B cell (primary cell): Measurements from ENCODE around the gene MORN4. TPM values are rescaled to one million over a fixed set of nuclear protein-coding genes. Genes with fewer than 3 reads are reported as not detected.

Experiments
- ATAC-seq: fragments of 200-7000 bp; cut with Tn5 transposase; one replicate; pipeline ENCODE4 v1.10.0; 2021; ENCODE audit warnings: low read depth, mild to moderate bottlenecking, moderate number of reproducible peaks, moderate library complexity
- CTCF ChIA-PET: fragments of 350-600 bp; sonication (Branson Sonifier 250); formaldehyde crosslinking; loops from one replicate; lab custom pipeline; 2021; ENCODE audit warnings: antibody characterized with exemption, inconsistent platforms; lab: Charles Lee
- POLR2A ChIA-PET: fragments of 350-600 bp; sonication (Branson Sonifier 250); formaldehyde crosslinking; loops from one replicate; lab custom pipeline; 2021; ENCODE audit warnings: antibody characterized with exemption; lab: Charles Lee
- DNase-seq: peaks from one replicate; pipeline ENCODE4 v3.0.0; 2013
- H2AFZ ChIP-seq: 2 replicates; pipeline ENCODE4 v1.6.1; 2012; ENCODE audit warnings: mild to moderate bottlenecking, low read depth, low read length; ENCODE audit not compliant: insufficient read depth, poor library complexity, severe bottlenecking
- H3K27ac ChIP-seq, 2 donors: 1 replicate in 1 of 2; 2 replicates in 1 of 2; pipeline ENCODE4 v1.5.1; 2012 to 2013; ENCODE audit warnings: low read length in 2 of 2, mild to moderate bottlenecking in 2 of 2, moderate library complexity in 1 of 2
- H3K27me3 ChIP-seq, 4 experiments: fragments of 200-600 bp in 1 of 4; sonication (generic) in 1 of 4; replicated peaks in 1 of 4; 1 replicate in 2 of 4; 2 replicates in 2 of 4; pipeline versions ENCODE4 v1.6.1 to v1.7.0; 2013 to 2016; ENCODE audit warnings: low read length in 3 of 4, mild to moderate bottlenecking in 2 of 4, mixed read lengths in 1 of 4, moderate library complexity in 1 of 4; ENCODE audit not compliant: insufficient read depth in 4 of 4, control insufficient read depth in 3 of 4; ENCODE audit errors: control extremely low read depth in 1 of 4
- H3K36me3 ChIP-seq, 2 experiments: replicated peaks in 1 of 2; 1 replicate in 1 of 2; 2 replicates in 1 of 2; pipeline versions ENCODE4 v1.6.1 to v1.7.1; 2013; ENCODE audit warnings: low read length in 1 of 2; ENCODE audit not compliant: insufficient read depth in 2 of 2, control insufficient read depth in 1 of 2; ENCODE audit errors: control extremely low read depth in 1 of 2, extremely low read depth in 1 of 2
- H3K4me1 ChIP-seq, 2 donors: fragments of 200-600 bp in 1 of 2; sonication (generic) in 1 of 2; 1 replicate in 1 of 2; 2 replicates in 1 of 2; pipeline versions ENCODE4 v1.5.1 to v1.6.1; 2013 to 2017; ENCODE audit warnings: low read length in 2 of 2; ENCODE audit not compliant: control insufficient read depth in 2 of 2, insufficient read depth in 2 of 2
- H3K4me2 ChIP-seq: replicated peaks from 2 replicates; pipeline ENCODE3; 2012; ENCODE audit warnings: mild to moderate bottlenecking, low read depth, low read length; ENCODE audit not compliant: poor library complexity, severe bottlenecking
- H3K4me3 ChIP-seq, 5 experiments: fragments of 200-600 bp in 1 of 5; sonication (generic) in 1 of 5; 1 replicate in 3 of 5; 2 replicates in 2 of 5; pipeline versions ENCODE4 v1.5.1 to v1.7.0; 2011 to 2016; ENCODE audit warnings: low read length in 4 of 5, mild to moderate bottlenecking in 4 of 5, low read depth in 2 of 5, control low read depth in 1 of 5, moderate library complexity in 1 of 5; ENCODE audit not compliant: insufficient read depth in 1 of 5; ENCODE audit errors: control extremely low read depth in 1 of 5, extremely low read depth in 1 of 5
- H3K79me2 ChIP-seq: fragments of 200-600 bp; sonication (generic); one replicate; pipeline ENCODE4 v1.6.0; 2016; ENCODE audit warnings: low read length; ENCODE audit not compliant: control insufficient read depth, insufficient read depth
- H3K9ac ChIP-seq: fragments of 200-600 bp; sonication (generic); 2 replicates; pipeline ENCODE4 v1.6.1; 2017; ENCODE audit warnings: mild to moderate bottlenecking, low read length, moderate library complexity
- H3K9me3 ChIP-seq, 3 donors: one replicate each; pipeline versions ENCODE4 v1.6.1 to v1.7.1; 2013; ENCODE audit warnings: low read length in 2 of 3; ENCODE audit not compliant: control insufficient read depth in 2 of 3, insufficient read depth in 1 of 3; ENCODE audit errors: control extremely low read depth in 1 of 3
- H4K20me1 ChIP-seq: 2 replicates; pipeline ENCODE4 v1.6.0; 2012; ENCODE audit warnings: mild to moderate bottlenecking, low read length; ENCODE audit not compliant: insufficient read depth, control insufficient read depth, poor library complexity, severe bottlenecking
- H3K27ac Mint-ChIP-seq: one replicate; pipeline ENCODE4 v1.8.0; 2021; ENCODE audit warnings: mixed read lengths
- H3K27me3 Mint-ChIP-seq: one replicate; pipeline ENCODE4 v1.8.0; 2021; ENCODE audit warnings: mixed read lengths
- H3K4me1 Mint-ChIP-seq: one replicate; pipeline ENCODE4 v1.8.0; 2021; ENCODE audit warnings: mixed read lengths
- H3K4me3 Mint-ChIP-seq: one replicate; pipeline ENCODE4 v1.8.0; 2021; ENCODE audit warnings: mixed read lengths
- H3K9me3 Mint-ChIP-seq: one replicate; pipeline ENCODE4 v1.8.0; 2022; ENCODE audit warnings: mixed read lengths; ENCODE audit not compliant: insufficient read depth
- CTCF ChIP-seq: fragments of 200-600 bp; IDR thresholded peaks from one replicate; pipeline ENCODE4 v1.8.0; 2022; ENCODE audit warnings: antibody characterized with exemption, mild to moderate bottlenecking
- EZH2 ChIP-seq: IDR thresholded peaks from 2 replicates; pipeline ENCODE4 v1.6.1; 2012; ENCODE audit warnings: borderline replicate concordance, low read depth, mild to moderate bottlenecking, moderate library complexity, low read length; ENCODE audit not compliant: insufficient read depth, poor library complexity, severe bottlenecking
- whole genome bisulfite sequencing: methylation state at CpG from one replicate; pipeline ENCODE4 v1.1.5; 2013; ENCODE audit warnings: missing lambda C conversion rate; ENCODE audit not compliant: insufficient coverage; 5-methylcytosine and 5-hydroxymethylcytosine counted together
- intact Hi-C: fragments of 100-400 bp; cut with micrococcal nuclease; formaldehyde crosslinking; loops from one replicate; pipeline ENCODE4 v1.10.0; 2022
- polyA plus RNA-seq: library from polyadenylated mRNA; depleted of rRNA; stranded (reverse); fragments of >200 nt; gene quantifications from 2 replicates; pipeline ENCODE4 v1.2.3, GENCODE V29; 2012
- total RNA-seq, 2 donors: library from RNA; stranded (reverse); fragments of 120-200 nt in 1 of 2; gene quantifications; 1 replicate in 1 of 2; 2 replicates in 1 of 2; pipeline versions ENCODE4 v1.2.3 to v1.2.4, GENCODE V29; 2013 to 2022

Gene MORN4
- total and polyA plus RNA-seq, 2 donors (not counting 1 experiment from before 2014, with no cell fraction given) = 1.5 to 2.8 TPM

DNA sequence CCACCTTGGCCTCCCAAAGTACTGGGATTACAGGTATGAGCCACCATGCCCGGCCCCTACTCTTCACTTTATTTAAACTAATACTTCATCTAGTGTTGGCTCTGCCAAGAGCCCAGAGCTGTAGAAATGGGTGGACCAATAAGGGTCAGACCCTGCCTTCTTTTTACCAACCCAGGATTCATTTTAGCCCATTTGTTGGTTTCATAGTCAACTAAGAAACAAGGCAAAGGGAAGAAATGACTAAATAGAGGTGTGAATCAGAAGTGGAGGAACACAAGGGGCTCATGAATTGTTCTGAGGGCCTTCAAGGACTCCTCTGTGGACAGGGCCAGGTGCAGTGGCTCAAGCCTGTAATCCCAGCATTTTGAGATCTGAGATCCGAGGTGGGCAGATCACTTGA is 59.6 kb downstream of the MORN4 start:
- H3K4me2 ChIP-seq = no peak overlapping the region
- H3K36me3 ChIP-seq = no peaks in the 10 kb centered on the region
- no peaks in the 10 kb centered on the region for H4K20me1 ChIP-seq
- H3K27me3 ChIP-seq = no peaks in the 10 kb centered on the region
- no peak overlapping the region for H3K27ac ChIP-seq
- DNase-seq (no peak), ATAC-seq (no peak)
- H3K9ac ChIP-seq = no peak overlapping the region
- H3K9me3 ChIP-seq = no peaks in the 10 kb centered on the region
- no peak overlapping the region for H2AFZ ChIP-seq
- H3K4me3 ChIP-seq = no peak overlapping the region
- ChIA-PET POLR2A (no interaction called here), CTCF (interaction anchor here (1.5 kb wide), 1 partner anchor 113 kb away, joined by 3 read pairs; the partner anchor contains the start of gene AVPI1)
- intact Hi-C loops = no loop called here
- Mint-ChIP-seq H3K4me3 (no peak overlapping the region), H3K4me1 (no peaks in the 10 kb centered on the region), H3K9me3 (no peaks in the 10 kb centered on the region), H3K27ac (no peak overlapping the region), H3K27me3 (no peaks in the 10 kb centered on the region)
- 0% methylated on average over 1 of the region's 2 CpGs for WGBS
- TF ChIP-seq CTCF (no peak), EZH2 (no peak)
- H3K79me2 ChIP-seq = no peaks in the 10 kb centered on the region
- H3K4me1 ChIP-seq = no peaks in the 10 kb centered on the region

DNA sequence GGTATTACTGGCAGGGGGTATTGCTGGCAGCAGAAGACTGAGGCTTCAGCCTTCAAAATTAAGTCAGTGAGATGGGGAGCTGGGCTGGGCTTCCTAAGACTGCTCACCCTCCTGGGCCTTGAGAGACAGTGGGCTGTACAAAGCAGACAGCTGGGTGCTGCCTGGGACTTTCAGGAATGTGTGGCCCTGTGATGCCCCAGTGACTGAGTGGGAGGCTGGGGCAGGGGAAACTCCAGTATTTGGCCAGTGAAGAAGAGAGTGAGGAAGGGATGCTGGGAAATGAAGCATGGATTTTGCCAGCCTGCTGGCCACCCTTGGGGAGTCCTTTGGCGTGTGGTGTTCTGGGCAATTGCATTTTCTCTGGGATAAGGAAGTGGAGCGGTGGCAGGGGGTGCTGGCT is 60.3 kb downstream of the MORN4 start:
- Mint-ChIP-seq H3K4me3 (no peak overlapping the region), H3K4me1 (no peaks in the 10 kb centered on the region), H3K9me3 (no peaks in the 10 kb centered on the region), H3K27me3 (no peaks in the 10 kb centered on the region), H3K27ac (no peak overlapping the region)
- Histone ChIP-seq H3K9ac (no peak overlapping the region), H3K36me3 (no peaks in the 10 kb centered on the region), H2AFZ (no peak overlapping the region), H3K27me3 (no peaks in the 10 kb centered on the region), H3K4me2 (no peak overlapping the region), H3K79me2 (no peaks in the 10 kb centered on the region), H4K20me1 (no peaks in the 10 kb centered on the region), H3K27ac (no peak overlapping the region), H3K9me3 (no peaks in the 10 kb centered on the region), H3K4me3 (no peak overlapping the region), H3K4me1 (no peaks in the 10 kb centered on the region)
- ATAC-seq (no peak), DNase-seq (no peak)
- 87% methylated on average over 2 of the region's 2 CpGs for WGBS
- CTCF ChIA-PET = interaction anchor here (0.8 to 2.3 kb wide), 7 partner anchors 18 to 426 kb away, joined by 3 to 13 read pairs (median 3); partner anchors contain the start of gene AVPI1
- POLR2A ChIA-PET = no interaction called here
- intact Hi-C loops = no loop called here
- no peak for TF ChIP-seq EZH2
- no peak for TF ChIP-seq CTCF
